Measurements from ENCODE around the gene TSPAN32.

TSPAN32 gene

GRCh38 chr11:2367266-2368160, 65.7 kb downstream of the TSPAN32 start:
- Histone ChIP-seq H3K9me3 (ENCODE audit: control insufficient read depth, insufficient read depth, low read length) (no peaks in the 10 kb centered on the region), H3K4me1 (ENCODE audit: insufficient read depth, low read length) (no peaks in the 10 kb centered on the region), H3K36me3 (ENCODE audit: insufficient read depth, low read length) (no peaks in the 10 kb centered on the region), H3K9ac (ENCODE audit: low read depth, low read length) (no peak overlapping the region)

Data from ES-I3 (cell line).